GM19193 (cell line): Measurements from ENCODE around the gene TSPAN10.

Source experiments
- POLR2A ChIP-seq: IDR thresholded peaks from 4 replicates; pipeline ENCODE4 v1.6.1; 2011; ENCODE audit not compliant: insufficient read depth, insufficient read length; ENCODE audit errors: extremely low read depth

The TSPAN10 gene

GRCh38 chr17:81636505-81637288 is at the start of gene TSPAN10, which contains the start of gene NPLOC4:
Gene TSPAN10, plus strand, starts transcription at chr17:81637196. Its CDS starts 5,217 bp downstream, at chr17:81642413.
Gene NPLOC4, minus strand, starts transcription at chr17:81637112. Its CDS starts 182 bp downstream, at chr17:81636930.
- TF ChIP-seq POLR2A: peak; percentile 86

- TF ChIP-seq POLR2A: no peak
Measured at GRCh38 chr17:81589612-81590011, 47.4 kb upstream of the TSPAN10 start.

GRCh38 chr17:81590121-81590520 is 46.9 kb upstream of the TSPAN10 start:
- no peak for TF ChIP-seq POLR2A

- TF ChIP-seq POLR2A: no peak
Measured at GRCh38 chr17:81591971-81592370, 45.0 kb upstream of the TSPAN10 start.

- no peak for TF ChIP-seq POLR2A
Measured at GRCh38 chr17:81593105-81593871, 43.7 kb upstream of the TSPAN10 start.

- no peak for TF ChIP-seq POLR2A
Measured at GRCh38 chr17:81599719-81600486, 37.1 kb upstream of the TSPAN10 start.

- TF ChIP-seq POLR2A: no peak
Measured at GRCh38 chr17:81601525-81602120, 35.4 kb upstream of the TSPAN10 start.

- no peak for TF ChIP-seq POLR2A
Measured at GRCh38 chr17:81603846-81604610, 33.0 kb upstream of the TSPAN10 start.

GRCh38 chr17:81607431-81607830 is 29.6 kb upstream of the TSPAN10 start:
- TF ChIP-seq POLR2A: no peak

- TF ChIP-seq POLR2A: no peak
Measured at GRCh38 chr17:81608082-81608481, 28.9 kb upstream of the TSPAN10 start.

GRCh38 chr17:81608605-81609004 is 28.4 kb upstream of the TSPAN10 start:
- no peak for TF ChIP-seq POLR2A

- TF ChIP-seq POLR2A: no peak
Measured at GRCh38 chr17:81609541-81610311, 27.3 kb upstream of the TSPAN10 start.

GRCh38 chr17:81612172-81612970 is 24.6 kb upstream of the TSPAN10 start:
- no peak for TF ChIP-seq POLR2A

- TF ChIP-seq POLR2A: no peak
Measured at GRCh38 chr17:81615401-81615930, 21.5 kb upstream of the TSPAN10 start.
